ENCODE results near the gene SOBP. TPM values are rescaled to one million over a fixed set of nuclear protein-coding genes. Genes with fewer than 3 reads are reported as not detected.

The SOBP gene
- total RNA-seq, 3 donors from 2014 or later = 1.1 to 2.1 (median 1.8) TPM

DNA sequence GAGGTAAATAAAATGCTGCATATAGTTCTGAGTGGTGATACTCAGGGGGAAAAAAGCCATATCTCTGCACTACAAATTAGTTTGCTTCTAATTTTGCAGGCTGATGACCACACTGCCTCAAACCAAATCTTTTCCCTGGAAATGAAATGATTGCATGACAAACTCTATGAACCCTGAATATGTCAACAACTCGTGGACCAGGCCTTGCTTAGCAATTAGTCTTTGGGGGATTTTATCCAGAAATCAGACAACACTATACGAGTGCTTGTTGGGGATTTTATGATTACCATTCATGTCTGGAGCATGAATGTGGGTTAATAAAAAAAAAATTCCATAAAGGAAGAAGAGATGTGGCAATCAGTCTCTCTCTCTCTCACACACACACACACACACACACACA lies 42.0 kb downstream of the SOBP start:
- Mint-ChIP-seq H3K36me3 (ENCODE audit: insufficient read depth) (no peaks in the 10 kb centered on the region), H3K4me3 (no peak overlapping the region), H3K4me1 (ENCODE audit: low read depth) (no peaks in the 10 kb centered on the region), H3K27me3 (ENCODE audit: low read depth) (no peaks in the 10 kb centered on the region), H3K9me3 (no peaks in the 10 kb centered on the region)
- no peak for DNase-seq
- no peak for ATAC-seq

DNA sequence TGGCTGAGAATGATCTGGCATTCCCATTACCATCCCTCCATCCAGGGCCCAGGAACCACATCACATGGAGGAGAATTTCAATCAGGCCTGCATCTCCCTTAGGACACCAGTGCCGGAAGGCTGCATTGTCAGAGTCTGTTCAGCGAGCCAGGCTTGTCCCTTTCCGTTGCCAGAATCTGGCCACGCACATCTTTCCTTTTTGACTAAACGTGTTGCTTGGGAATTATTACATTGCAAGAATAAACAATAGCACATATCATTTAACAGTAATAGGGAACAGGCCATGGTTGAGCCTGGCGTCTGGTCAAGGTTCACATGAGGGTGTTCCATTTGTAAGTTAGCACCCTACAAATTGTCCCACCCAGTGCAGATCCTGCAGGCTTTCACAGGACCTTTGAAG lies 42.8 kb downstream of the SOBP start:
- Mint-ChIP-seq H3K36me3 (ENCODE audit: insufficient read depth) (no peaks in the 10 kb centered on the region), H3K4me1 (ENCODE audit: low read depth) (no peaks in the 10 kb centered on the region), H3K4me3 (no peak overlapping the region), H3K27me3 (ENCODE audit: low read depth) (no peaks in the 10 kb centered on the region), H3K9me3 (no peaks in the 10 kb centered on the region)
- no peak for ATAC-seq
- DNase-seq = no peak

DNA sequence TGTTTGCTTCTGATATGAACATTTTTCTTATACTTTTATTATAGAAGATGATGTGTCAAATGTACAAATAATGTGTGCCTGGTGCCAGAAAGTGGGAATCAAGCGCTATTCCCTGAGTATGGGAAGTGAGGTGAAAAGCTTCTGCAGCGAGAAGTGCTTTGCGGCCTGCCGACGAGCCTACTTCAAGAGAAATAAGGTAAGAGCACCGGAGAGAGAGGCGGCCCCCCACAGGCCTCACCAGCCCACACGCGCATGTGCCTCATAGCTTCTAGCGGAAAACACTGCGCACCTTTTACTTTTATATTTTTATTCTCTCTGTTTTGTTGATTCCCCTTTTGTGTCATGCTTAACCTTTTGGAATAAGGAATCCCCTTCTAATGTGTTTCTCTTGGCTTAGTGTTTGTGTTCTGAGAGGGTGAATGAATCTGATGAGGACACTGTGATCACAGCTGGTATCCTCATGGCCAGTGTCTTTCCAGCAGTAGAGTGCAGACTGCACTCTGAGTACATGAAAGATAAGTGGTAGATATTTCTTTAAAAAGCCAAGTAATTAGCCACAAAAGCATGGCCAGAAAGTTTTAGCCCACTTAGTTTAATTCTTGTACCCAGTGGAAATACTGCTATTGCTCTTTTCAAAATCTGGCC lies 43.6 kb downstream of the SOBP start:
- Mint-ChIP-seq H3K4me1 (ENCODE audit: low read depth) (no peaks in the 10 kb centered on the region), H3K4me3 (no peak overlapping the region), H3K27me3 (ENCODE audit: low read depth) (peaks cover under 1% of the 10 kb centered on the region), H3K9me3 (no peaks in the 10 kb centered on the region), H3K36me3 (ENCODE audit: insufficient read depth) (no peaks in the 10 kb centered on the region)
- ATAC-seq = no peak
- no peak for DNase-seq

DNA sequence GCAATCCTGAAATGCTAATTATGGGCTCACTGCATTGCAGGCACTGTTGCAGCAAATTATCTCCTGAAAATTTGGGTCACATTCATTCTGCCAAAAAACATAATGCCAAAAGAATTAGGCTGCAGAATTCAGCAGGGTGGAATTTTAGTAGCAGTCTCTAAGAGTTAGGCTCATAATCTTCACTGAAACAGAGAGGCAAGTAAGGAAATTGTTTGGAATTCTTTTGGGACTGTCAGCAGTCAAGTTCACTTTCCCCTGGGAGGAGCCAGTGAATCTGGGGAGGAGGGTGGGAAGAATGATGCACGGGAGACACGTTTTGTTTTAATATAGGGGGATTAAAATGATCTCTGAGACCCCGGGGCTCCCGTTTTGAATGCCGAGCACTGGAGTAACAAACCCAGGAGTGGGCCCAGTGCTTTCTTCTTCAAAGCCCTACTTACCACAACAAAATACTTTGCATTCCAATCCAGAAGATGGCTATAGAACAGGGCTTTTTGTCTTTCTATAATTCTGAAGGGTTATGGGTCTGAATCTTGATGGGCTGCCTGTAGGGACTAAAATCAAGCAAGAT lies 44.7 kb downstream of the SOBP start:
- H3K4me1 Mint-ChIP-seq (ENCODE audit: low read depth) = no peaks in the 10 kb centered on the region
- ATAC-seq (no peak), DNase-seq (no peak)
- H3K36me3 Mint-ChIP-seq (ENCODE audit: insufficient read depth) = no peaks in the 10 kb centered on the region
- peaks cover 8% of the 10 kb centered on the region for H3K27me3 Mint-ChIP-seq (ENCODE audit: low read depth)
- H3K4me3 Mint-ChIP-seq = no peak overlapping the region
- no peaks in the 10 kb centered on the region for H3K9me3 Mint-ChIP-seq

GRCh38 chr6:107535626-107536025 lies 45.7 kb downstream of the SOBP start:
- no peaks in the 10 kb centered on the region for H3K36me3 Mint-ChIP-seq (ENCODE audit: insufficient read depth)
- DNase-seq (no peak), ATAC-seq (no peak)
- no peaks in the 10 kb centered on the region for H3K9me3 Mint-ChIP-seq
- peaks cover 10% of the 10 kb centered on the region for H3K27me3 Mint-ChIP-seq (ENCODE audit: low read depth)
- no peaks in the 10 kb centered on the region for H3K4me1 Mint-ChIP-seq (ENCODE audit: low read depth)
- no peak overlapping the region for H3K4me3 Mint-ChIP-seq

GRCh38 chr6:107536180-107536961 lies 46.5 kb downstream of the SOBP start:
- Mint-ChIP-seq H3K36me3 (ENCODE audit: insufficient read depth) (no peaks in the 10 kb centered on the region), H3K27me3 (ENCODE audit: low read depth) (peaks cover 10% of the 10 kb centered on the region), H3K9me3 (no peaks in the 10 kb centered on the region), H3K4me3 (no peak overlapping the region), H3K4me1 (ENCODE audit: low read depth) (no peaks in the 10 kb centered on the region)
- DNase-seq (no peak), ATAC-seq (no peak)

DNA sequence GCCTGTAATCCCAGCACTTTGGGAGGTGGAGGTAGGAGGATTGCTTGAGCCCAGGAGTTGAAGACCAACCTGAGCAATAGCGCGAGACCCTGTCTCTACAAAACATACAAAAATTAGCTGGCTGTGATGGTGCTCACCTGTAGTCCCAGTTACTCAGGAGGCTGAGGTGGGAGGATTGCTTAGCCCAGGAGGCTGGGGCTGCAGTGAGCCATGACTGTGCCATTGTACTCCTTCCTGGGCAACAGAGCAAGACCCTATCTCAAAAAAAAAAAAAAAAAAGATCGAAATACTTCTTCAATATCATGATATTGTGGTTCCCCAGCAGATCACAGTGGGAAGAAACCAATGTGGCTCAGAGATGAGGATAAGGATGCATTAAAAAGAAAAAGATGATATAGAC lies 47.6 kb downstream of the SOBP start:
- Mint-ChIP-seq H3K27me3 (ENCODE audit: low read depth) (peaks cover 17% of the 10 kb centered on the region), H3K9me3 (no peaks in the 10 kb centered on the region), H3K4me3 (no peak overlapping the region), H3K4me1 (ENCODE audit: low read depth) (no peaks in the 10 kb centered on the region), H3K36me3 (ENCODE audit: insufficient read depth) (no peaks in the 10 kb centered on the region)
- ATAC-seq (no peak), DNase-seq (no peak)

GRCh38 chr6:107538856-107539387 lies 49.0 kb downstream of the SOBP start:
- ATAC-seq = no peak
- H3K27me3 Mint-ChIP-seq (ENCODE audit: low read depth) = peaks cover 21% of the 10 kb centered on the region

GRCh38 chr6:107539409-107539808 lies 49.5 kb downstream of the SOBP start:
- no peaks in the 10 kb centered on the region for H3K4me1 Mint-ChIP-seq (ENCODE audit: low read depth)
- H3K27me3 Mint-ChIP-seq (ENCODE audit: low read depth) = peaks cover 22% of the 10 kb centered on the region
- H3K36me3 Mint-ChIP-seq (ENCODE audit: insufficient read depth) = no peaks in the 10 kb centered on the region
- ATAC-seq (no peak), DNase-seq (no peak)
- no peaks in the 10 kb centered on the region for H3K9me3 Mint-ChIP-seq
- no peak overlapping the region for H3K4me3 Mint-ChIP-seq

More at GRCh38 chr6:107538856-107539387, 49.0 kb downstream of the SOBP start:
- Mint-ChIP-seq H3K4me1 (ENCODE audit: low read depth) (no peaks in the 10 kb centered on the region), H3K36me3 (ENCODE audit: insufficient read depth) (no peaks in the 10 kb centered on the region), H3K4me3 (no peak overlapping the region), H3K9me3 (no peaks in the 10 kb centered on the region)
- DNase-seq = no peak

- Mint-ChIP-seq H3K4me3 (no peak overlapping the region), H3K27me3 (ENCODE audit: low read depth) (peaks cover 22% of the 10 kb centered on the region)
- no peak for DNase-seq
Measured at GRCh38 chr6:107539849-107540464, 50.0 kb downstream of the SOBP start.

DNA sequence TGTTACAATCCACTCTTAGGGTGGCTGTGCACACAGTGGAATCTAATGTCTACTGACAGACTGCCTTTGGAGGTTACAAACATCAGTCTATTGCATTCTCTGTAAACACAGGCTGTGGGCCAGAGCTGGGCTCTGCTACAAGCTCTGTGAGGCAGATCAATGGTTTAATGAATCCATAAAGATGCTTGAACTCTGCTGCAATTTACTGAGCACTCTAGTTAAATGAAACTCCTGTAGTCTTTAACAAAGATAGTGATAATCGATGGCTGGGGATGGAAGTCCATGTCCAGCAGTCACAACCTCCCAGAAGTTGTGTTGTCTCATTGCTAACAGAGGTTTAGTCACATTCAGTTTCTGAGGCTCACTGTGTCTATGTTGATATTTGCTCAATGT lies 50.5 kb downstream of the SOBP start:
- DNase-seq (no peak), ATAC-seq (no peak)
- Mint-ChIP-seq H3K9me3 (no peaks in the 10 kb centered on the region), H3K4me1 (ENCODE audit: low read depth) (no peaks in the 10 kb centered on the region), H3K36me3 (ENCODE audit: insufficient read depth) (no peaks in the 10 kb centered on the region), H3K4me3 (no peak overlapping the region), H3K27me3 (ENCODE audit: low read depth) (peaks cover 26% of the 10 kb centered on the region)

More at GRCh38 chr6:107539849-107540464, 50.0 kb downstream of the SOBP start:
- Mint-ChIP-seq H3K36me3 (ENCODE audit: insufficient read depth) (no peaks in the 10 kb centered on the region), H3K4me1 (ENCODE audit: low read depth) (no peaks in the 10 kb centered on the region), H3K9me3 (no peaks in the 10 kb centered on the region)
- ATAC-seq = no peak

DNA sequence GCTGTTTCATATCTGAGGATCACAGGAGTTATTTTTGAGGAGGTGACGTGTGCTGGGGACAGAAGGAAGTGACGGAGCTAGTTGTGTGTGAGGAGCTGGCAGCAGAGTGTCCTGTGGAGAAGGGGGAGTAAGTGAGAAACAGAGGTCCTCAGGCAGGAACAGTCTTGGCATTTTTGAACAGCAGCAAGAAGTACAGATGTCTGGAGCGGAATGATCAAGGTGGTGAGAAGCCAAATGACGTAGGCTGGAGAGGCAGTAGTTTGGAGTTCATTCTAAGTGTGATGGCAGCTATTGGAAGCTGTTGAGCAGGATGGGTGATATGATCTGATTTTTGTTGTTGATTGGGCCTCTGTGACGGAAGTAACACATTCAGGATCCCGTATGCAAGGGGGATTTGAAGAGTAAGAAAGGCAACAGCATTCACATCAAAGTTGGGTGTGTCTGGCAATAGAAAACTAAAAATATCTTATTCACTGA lies 52.3 kb downstream of the SOBP start:
- H3K4me1 Mint-ChIP-seq (ENCODE audit: low read depth) = no peaks in the 10 kb centered on the region
- peaks cover 26% of the 10 kb centered on the region for H3K27me3 Mint-ChIP-seq (ENCODE audit: low read depth)
- no peaks in the 10 kb centered on the region for H3K36me3 Mint-ChIP-seq (ENCODE audit: insufficient read depth)
- H3K9me3 Mint-ChIP-seq = no peaks in the 10 kb centered on the region
- ATAC-seq (no peak), DNase-seq (no peak)
- H3K4me3 Mint-ChIP-seq = no peak overlapping the region

DNA sequence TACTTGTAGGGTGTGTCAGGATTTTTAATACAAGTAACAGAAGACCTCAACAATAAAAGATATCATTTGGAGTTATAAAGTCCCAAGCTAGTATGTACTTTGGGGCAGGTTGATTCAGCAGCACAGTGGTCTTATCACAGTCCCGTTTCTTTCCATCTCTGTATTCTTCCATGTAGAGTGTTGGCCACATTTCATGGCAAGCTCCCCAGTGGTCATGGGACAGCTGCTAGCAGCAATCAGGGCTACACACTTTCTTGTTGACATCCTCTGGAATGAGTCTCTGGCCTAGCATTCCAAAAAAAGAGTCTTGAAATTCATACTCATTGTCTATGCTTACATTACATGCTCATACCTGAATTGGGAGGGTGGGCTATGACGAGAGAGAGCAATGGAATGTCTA lies 53.2 kb downstream of the SOBP start:
- DNase-seq (no peak), ATAC-seq (no peak)
- H3K27me3 Mint-ChIP-seq (ENCODE audit: low read depth) = peaks cover 26% of the 10 kb centered on the region
- no peaks in the 10 kb centered on the region for H3K4me1 Mint-ChIP-seq (ENCODE audit: low read depth)
- no peaks in the 10 kb centered on the region for H3K9me3 Mint-ChIP-seq
- H3K4me3 Mint-ChIP-seq = no peak overlapping the region
- no peaks in the 10 kb centered on the region for H3K36me3 Mint-ChIP-seq (ENCODE audit: insufficient read depth)

DNA sequence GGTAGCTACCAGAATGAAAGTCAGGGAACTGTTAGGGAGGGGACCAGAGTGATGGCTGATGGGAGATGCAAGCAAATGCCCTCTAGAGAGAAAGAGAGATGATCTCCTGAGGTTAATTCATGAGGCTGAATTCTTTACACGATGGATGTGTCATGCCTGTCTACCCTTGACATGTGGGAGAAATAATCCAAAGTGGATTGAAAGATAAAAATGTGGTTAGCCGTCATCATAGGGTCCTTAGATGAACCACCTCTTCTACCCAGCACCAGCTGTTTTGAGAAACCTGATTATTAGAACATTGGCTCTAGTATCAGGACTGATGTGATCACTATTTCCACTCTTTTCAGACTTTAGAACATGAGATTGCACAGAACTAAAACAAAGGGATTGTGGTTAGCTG lies 53.6 kb downstream of the SOBP start:
- no peaks in the 10 kb centered on the region for H3K36me3 Mint-ChIP-seq (ENCODE audit: insufficient read depth)
- DNase-seq (no peak), ATAC-seq (no peak)
- peaks cover 25% of the 10 kb centered on the region for H3K27me3 Mint-ChIP-seq (ENCODE audit: low read depth)
- H3K4me1 Mint-ChIP-seq (ENCODE audit: low read depth) = no peaks in the 10 kb centered on the region
- H3K9me3 Mint-ChIP-seq = no peaks in the 10 kb centered on the region
- H3K4me3 Mint-ChIP-seq = no peak overlapping the region
